Measurements from ENCODE around the gene POP4. TPM values are rescaled to one million over a fixed set of nuclear protein-coding genes. Genes with fewer than 3 reads are reported as not detected.

POP4 gene
- total RNA-seq, 1 donor from 2014 or later: 53.9 TPM

- DNase-seq: no peak
- Histone ChIP-seq H3K9me3 (replicated peaks) (peaks cover 34% of the 10 kb centered on the region), H3K4me3 (no peak overlapping the region), H3K4me1 (no peaks in the 10 kb centered on the region), H3K27me3 (ENCODE audit: low read depth) (peaks cover 62% of the 10 kb centered on the region), H3K27ac (replicated peaks) (no peak overlapping the region), H3K36me3 (no peaks in the 10 kb centered on the region)
- intact Hi-C loops (cut with micrococcal nuclease): no loop called here
- no peak for TF ChIP-seq CTCF (IDR thresholded peaks at IDR 0.05; ENCODE audit: borderline replicate concordance)
These were observed 43.5 kb upstream of the POP4 start for GRCh38 chr19:29562299-29563297.

DNA sequence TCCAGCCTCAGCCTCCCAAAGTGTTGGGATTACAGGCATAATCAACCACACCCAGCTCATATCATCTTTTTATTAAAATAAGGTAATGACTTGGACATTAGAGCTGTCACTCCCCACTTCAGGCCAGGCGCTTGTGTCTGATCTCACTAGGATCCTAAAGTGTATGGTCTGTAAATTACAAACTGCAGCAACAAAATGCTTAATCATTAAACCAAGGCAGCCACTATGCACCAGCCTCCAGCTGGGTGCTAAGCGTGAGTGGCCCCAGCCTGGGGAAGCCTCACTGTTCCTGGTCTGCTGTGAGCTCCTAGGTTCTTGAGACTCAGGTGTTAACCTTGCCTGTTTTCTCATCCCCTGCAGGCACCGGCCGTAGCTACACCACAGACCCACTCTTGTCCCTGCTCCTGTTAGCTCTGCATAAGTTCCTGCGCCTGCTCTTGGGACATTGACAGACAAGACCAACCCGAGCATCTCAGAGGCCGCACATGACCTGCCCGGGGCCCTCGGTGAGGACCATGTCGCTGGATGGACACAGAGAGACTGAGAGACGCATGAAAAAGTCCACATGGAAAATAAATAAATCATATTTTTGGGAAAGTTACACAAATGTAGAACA, 42.5 kb upstream of the POP4 start:
- H3K9me3 ChIP-seq (replicated peaks): peaks cover 24% of the 10 kb centered on the region
- peaks cover 72% of the 10 kb centered on the region for H3K27me3 ChIP-seq (ENCODE audit: low read depth)
- intact Hi-C loops (cut with micrococcal nuclease): no loop called here
- no peaks in the 10 kb centered on the region for H3K36me3 ChIP-seq
- H3K4me3 ChIP-seq: no peak overlapping the region
- H3K4me1 ChIP-seq: no peaks in the 10 kb centered on the region
- H3K27ac ChIP-seq (replicated peaks): no peak overlapping the region
- no peak for TF ChIP-seq CTCF (IDR thresholded peaks at IDR 0.05; ENCODE audit: borderline replicate concordance)
- DNase-seq: no peak

DNA sequence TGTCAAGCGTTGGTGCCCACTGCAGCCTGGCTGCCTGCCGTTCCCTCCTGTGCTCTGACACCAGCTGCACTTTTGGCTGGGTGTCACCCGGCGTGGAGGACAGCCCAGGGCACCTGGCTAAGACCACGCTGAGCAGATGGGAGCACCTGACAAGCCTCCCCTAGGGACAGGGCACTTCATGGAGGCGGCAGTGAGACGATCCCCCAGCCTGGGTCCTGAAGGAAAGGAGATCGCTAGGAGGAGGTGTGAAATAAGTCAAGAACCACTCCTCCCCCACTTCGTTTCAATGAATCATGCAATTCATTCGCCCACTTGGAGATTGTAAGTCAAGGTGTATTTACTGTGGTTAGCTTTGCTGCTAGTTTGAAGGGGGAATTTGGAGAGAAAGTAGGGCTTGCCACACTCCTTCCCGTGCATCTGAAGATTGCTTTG, 41.5 kb upstream of the POP4 start:
- Histone ChIP-seq H3K4me3 (no peak overlapping the region), H3K4me1 (no peaks in the 10 kb centered on the region), H3K27me3 (ENCODE audit: low read depth) (peaks cover 82% of the 10 kb centered on the region), H3K9me3 (replicated peaks) (peaks cover 14% of the 10 kb centered on the region), H3K27ac (replicated peaks) (no peak overlapping the region), H3K36me3 (no peaks in the 10 kb centered on the region)
- DNase-seq: no peak
- TF ChIP-seq CTCF (IDR thresholded peaks at IDR 0.05; ENCODE audit: borderline replicate concordance): no peak
- intact Hi-C loops (cut with micrococcal nuclease): no loop called here

- Histone ChIP-seq H3K4me1 (no peaks in the 10 kb centered on the region), H3K9me3 (replicated peaks) (peaks cover 8% of the 10 kb centered on the region)
These were observed 40.9 kb upstream of the POP4 start for GRCh38 chr19:29565171-29565570.

More at GRCh38 chr19:29565171-29565570, 40.9 kb upstream of the POP4 start:
- Histone ChIP-seq H3K4me3 (no peak overlapping the region), H3K27me3 (ENCODE audit: low read depth) (peaks cover 87% of the 10 kb centered on the region), H3K27ac (replicated peaks) (no peak overlapping the region), H3K36me3 (no peaks in the 10 kb centered on the region)
- intact Hi-C loops (cut with micrococcal nuclease): no loop called here
- TF ChIP-seq CTCF (IDR thresholded peaks at IDR 0.05; ENCODE audit: borderline replicate concordance): no peak
- DNase-seq: no peak
